Activated naive CD4-positive, alpha-beta T cell treated with anti-CD3 and anti-CD28 coated beads for 36 hours (primary cell): ENCODE measurements around the gene RBBP6. TPM values are rescaled to one million over a fixed set of nuclear protein-coding genes. Genes with fewer than 3 reads are reported as not detected.
A peak's percentile ranks its signal among the peaks of the same experiment; 100 is the strongest.

ENCODE experiments used
- CTCF ChIA-PET: fragments of 350-600 bp; sonication (Branson Sonifier 250); formaldehyde crosslinking; loops from one replicate; lab custom pipeline; 2021; ENCODE audit warnings: antibody characterized with exemption; lab: Charles Lee
- DNase-seq: peaks from one replicate; pipeline ENCODE4 v3.0.0-alpha.2; 2020
- H3K27ac Mint-ChIP-seq: one replicate; pipeline ENCODE4 v1.8.0; 2021; ENCODE audit warnings: mild to moderate bottlenecking, mixed read lengths
- H3K27me3 Mint-ChIP-seq: one replicate; pipeline ENCODE4 v1.8.0; 2021; ENCODE audit warnings: low read depth, mixed read lengths
- H3K36me3 Mint-ChIP-seq: one replicate; pipeline ENCODE4 v1.8.0; 2021; ENCODE audit warnings: low read depth, mixed read lengths
- H3K4me1 Mint-ChIP-seq: one replicate; pipeline ENCODE4 v1.8.0; 2021; ENCODE audit warnings: low read depth, mixed read lengths
- H3K4me3 Mint-ChIP-seq: one replicate; pipeline ENCODE4 v1.8.0; 2021; ENCODE audit warnings: mild to moderate bottlenecking, moderate library complexity, mixed read lengths
- H3K9me3 Mint-ChIP-seq: one replicate; pipeline ENCODE4 v1.8.0; 2021; ENCODE audit warnings: mixed read lengths
- intact Hi-C: fragments of 100-400 bp; cut with micrococcal nuclease; formaldehyde crosslinking; loops from one replicate; pipeline ENCODE4 v1.15.1; 2023
- total RNA-seq, 2 experiments: library from RNA; stranded (reverse); gene quantifications; one replicate each; pipeline ENCODE4 v1.2.3, GENCODE V29; 2021

Gene RBBP6
- total RNA-seq, 2 experiments from 2014 or later = 64.4 to 65.0 TPM

- Mint-ChIP-seq H3K27ac (no peak overlapping the region), H3K4me1 (no peaks in the 10 kb centered on the region), H3K27me3 (no peaks in the 10 kb centered on the region), H3K36me3 (no peaks in the 10 kb centered on the region), H3K9me3 (no peaks in the 10 kb centered on the region), H3K4me3 (no peak overlapping the region)
- no peak for DNase-seq
- intact Hi-C loops = loop anchor here (10.0 kb wide), 2 partner anchors 104 to 434 kb away; no protein-coding TSS in a partner anchor
- CTCF ChIA-PET = interaction anchor here (1.6 kb wide), 1 partner anchor 466 kb away, joined by 4 read pairs; no protein-coding TSS in a partner anchor
Measured at GRCh38 chr16:24508614-24509013, 30.8 kb upstream of the RBBP6 start.

DNA sequence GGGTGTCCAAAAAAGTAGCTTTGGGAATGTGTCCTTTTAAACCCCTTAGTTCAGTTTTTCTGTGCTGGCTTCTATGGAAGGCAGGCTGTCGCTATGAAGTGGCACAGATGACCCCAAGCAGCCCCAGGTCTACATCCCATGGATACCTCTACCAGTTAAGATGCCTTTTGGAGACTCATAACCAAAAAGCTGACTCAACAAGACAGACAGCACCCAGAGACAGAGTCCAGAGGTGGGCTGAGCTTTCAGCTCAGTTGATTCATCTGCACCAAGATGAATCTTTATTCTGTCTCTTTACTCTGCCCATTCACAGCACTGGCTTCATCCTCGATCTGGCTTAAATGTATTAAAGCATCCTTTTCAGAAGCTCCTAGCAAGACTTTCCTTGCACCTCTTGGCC is 29.8 kb upstream of the RBBP6 start:
- H3K36me3 Mint-ChIP-seq = no peaks in the 10 kb centered on the region
- H3K4me1 Mint-ChIP-seq = no peaks in the 10 kb centered on the region
- DNase-seq = no peak
- H3K27ac Mint-ChIP-seq = no peak overlapping the region
- no peaks in the 10 kb centered on the region for H3K9me3 Mint-ChIP-seq
- no peak overlapping the region for H3K4me3 Mint-ChIP-seq
- no peaks in the 10 kb centered on the region for H3K27me3 Mint-ChIP-seq
- intact Hi-C loops = loop anchor here (10.0 kb wide), 2 partner anchors 105 to 435 kb away; no protein-coding TSS in a partner anchor
- CTCF ChIA-PET = interaction anchor here (0.6 kb wide), 1 partner anchor 13 kb away, joined by 3 read pairs; no protein-coding TSS in a partner anchor

GRCh38 chr16:24511174-24511573 is 28.2 kb upstream of the RBBP6 start:
- intact Hi-C loops = loop anchor here (10.0 kb wide), 1 partner anchor 714 kb away; no protein-coding TSS in a partner anchor

DNA sequence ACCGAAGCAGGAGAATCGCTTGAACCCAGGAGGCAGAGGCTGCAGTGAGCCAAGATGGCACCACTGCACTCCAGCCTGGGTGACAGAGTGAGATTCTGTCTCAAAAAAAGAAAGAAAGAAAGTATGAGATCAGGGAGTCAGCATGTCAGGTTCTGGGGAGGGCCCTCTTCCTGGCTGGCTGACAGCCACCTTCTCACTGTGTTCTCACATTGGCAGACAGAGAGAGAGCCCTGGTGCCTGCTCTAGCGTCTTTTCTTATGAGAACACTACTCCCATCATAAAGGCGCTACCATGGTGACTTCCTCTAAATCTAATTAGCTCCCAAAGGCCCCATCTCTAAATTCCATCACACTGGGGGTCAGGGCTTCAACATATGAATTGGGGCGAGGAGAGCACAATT is 27.6 kb upstream of the RBBP6 start:
- no peaks in the 10 kb centered on the region for H3K9me3 Mint-ChIP-seq
- no peak for DNase-seq
- no peak overlapping the region for H3K4me3 Mint-ChIP-seq
- H3K4me1 Mint-ChIP-seq = peaks cover under 1% of the 10 kb centered on the region
- CTCF ChIA-PET = interaction anchor here (0.6 kb wide), 1 partner anchor 139 kb away, joined by 3 read pairs; no protein-coding TSS in a partner anchor
- H3K36me3 Mint-ChIP-seq = no peaks in the 10 kb centered on the region
- no peak overlapping the region for H3K27ac Mint-ChIP-seq
- H3K27me3 Mint-ChIP-seq = no peaks in the 10 kb centered on the region
- intact Hi-C loops = loop anchor here (10.0 kb wide), 1 partner anchor 713 kb away; no protein-coding TSS in a partner anchor

More at GRCh38 chr16:24511174-24511573, 28.2 kb upstream of the RBBP6 start:
- no peaks in the 10 kb centered on the region for H3K27me3 Mint-ChIP-seq
- H3K4me3 Mint-ChIP-seq = no peak overlapping the region
- H3K27ac Mint-ChIP-seq = no peak overlapping the region
- no peaks in the 10 kb centered on the region for H3K9me3 Mint-ChIP-seq
- no peaks in the 10 kb centered on the region for H3K4me1 Mint-ChIP-seq
- no peak for DNase-seq
- H3K36me3 Mint-ChIP-seq = no peaks in the 10 kb centered on the region
- CTCF ChIA-PET = no interaction called here

- DNase-seq = no peak
- intact Hi-C loops = loop anchor here (10.0 kb wide), 1 partner anchor 711 kb away; no protein-coding TSS in a partner anchor
- CTCF ChIA-PET = interaction anchor here (0.7 to 4.2 kb wide), 5 partner anchors 10 to 471 kb away, joined by 3 to 20 read pairs (median 5); no protein-coding TSS in a partner anchor
- Mint-ChIP-seq H3K36me3 (no peaks in the 10 kb centered on the region), H3K27me3 (no peaks in the 10 kb centered on the region), H3K9me3 (no peaks in the 10 kb centered on the region), H3K27ac (no peak overlapping the region), H3K4me1 (peaks cover 4% of the 10 kb centered on the region), H3K4me3 (no peak overlapping the region)
Measured at GRCh38 chr16:24514096-24514495, 25.3 kb upstream of the RBBP6 start.

- H3K27ac Mint-ChIP-seq = no peak overlapping the region
- no peaks in the 10 kb centered on the region for H3K9me3 Mint-ChIP-seq
- H3K27me3 Mint-ChIP-seq = no peaks in the 10 kb centered on the region
- intact Hi-C loops = loop anchor here (5.0 to 10.0 kb wide), 2 partner anchors 392 to 710 kb away; no protein-coding TSS in a partner anchor
- no peak overlapping the region for H3K4me3 Mint-ChIP-seq
- CTCF ChIA-PET = interaction anchor here (0.5 to 4.2 kb wide), 11 partner anchors 11 to 638 kb away, joined by 3 to 20 read pairs (median 4); no protein-coding TSS in a partner anchor
- peaks cover 4% of the 10 kb centered on the region for H3K4me1 Mint-ChIP-seq
- no peak for DNase-seq
- no peaks in the 10 kb centered on the region for H3K36me3 Mint-ChIP-seq
Measured at GRCh38 chr16:24515186-24515585, 24.2 kb upstream of the RBBP6 start.

GRCh38 chr16:24516900-24517669 is 22.3 kb upstream of the RBBP6 start:
- Mint-ChIP-seq H3K4me1 (peaks cover 4% of the 10 kb centered on the region), H3K27me3 (no peaks in the 10 kb centered on the region), H3K9me3 (no peaks in the 10 kb centered on the region), H3K27ac (peak overlapping the region; percentile 36), H3K4me3 (peak overlapping the region; percentile 46), H3K36me3 (no peaks in the 10 kb centered on the region)
- intact Hi-C loops = loop anchor here (1.0 to 10.0 kb wide), 3 partner anchors 172 to 708 kb away; no protein-coding TSS in a partner anchor
- peak; percentile 91 for DNase-seq
- CTCF ChIA-PET = interaction anchor here (0.6 to 4.2 kb wide), 19 partner anchors 8 to 620 kb away, joined by 3 to 20 read pairs (median 3); partner anchors contain the start of gene RBBP6

- H3K9me3 Mint-ChIP-seq = no peaks in the 10 kb centered on the region
- CTCF ChIA-PET = no interaction called here
- H3K4me1 Mint-ChIP-seq = peaks cover 4% of the 10 kb centered on the region
- H3K27ac Mint-ChIP-seq = no peak overlapping the region
- H3K4me3 Mint-ChIP-seq = no peak overlapping the region
- intact Hi-C loops = loop anchor here (5.0 to 10.0 kb wide), 2 partner anchors 389 to 706 kb away; no protein-coding TSS in a partner anchor
- DNase-seq = no peak
- no peaks in the 10 kb centered on the region for H3K36me3 Mint-ChIP-seq
- H3K27me3 Mint-ChIP-seq = no peaks in the 10 kb centered on the region
Measured at GRCh38 chr16:24518498-24518897, 20.9 kb upstream of the RBBP6 start.

DNA sequence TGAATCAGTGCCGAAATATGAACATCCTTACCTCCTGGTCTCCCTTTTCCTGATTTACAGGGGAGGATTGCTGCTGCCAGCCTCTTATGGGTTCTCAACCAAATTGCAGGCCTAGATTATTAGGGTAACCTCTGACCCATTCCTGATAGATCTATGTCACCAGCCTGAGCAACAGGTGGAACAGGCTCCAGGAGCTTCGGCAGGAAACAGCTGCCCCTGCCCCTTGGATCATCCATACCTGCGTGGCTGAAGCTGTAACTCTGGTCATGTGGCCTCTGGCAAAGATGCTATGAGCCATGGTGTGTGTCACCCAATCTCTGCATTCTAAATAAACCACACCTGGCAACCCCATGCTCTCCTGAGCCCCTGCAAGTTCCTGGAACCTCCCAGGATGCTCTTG is 18.4 kb upstream of the RBBP6 start:
- Mint-ChIP-seq H3K27me3 (no peaks in the 10 kb centered on the region), H3K36me3 (no peaks in the 10 kb centered on the region), H3K27ac (no peak overlapping the region), H3K4me3 (no peak overlapping the region), H3K4me1 (peaks cover 4% of the 10 kb centered on the region), H3K9me3 (no peaks in the 10 kb centered on the region)
- intact Hi-C loops = no loop called here
- DNase-seq = no peak
- CTCF ChIA-PET = interaction anchor here (0.6 to 0.7 kb wide), 2 partner anchors 120 to 704 kb away, joined by 3 to 4 read pairs; no protein-coding TSS in a partner anchor

- H3K27me3 Mint-ChIP-seq = no peaks in the 10 kb centered on the region
- DNase-seq = no peak
- H3K36me3 Mint-ChIP-seq = no peaks in the 10 kb centered on the region
- H3K27ac Mint-ChIP-seq = no peak overlapping the region
- H3K9me3 Mint-ChIP-seq = no peaks in the 10 kb centered on the region
- no peak overlapping the region for H3K4me3 Mint-ChIP-seq
- intact Hi-C loops = no loop called here
- no peaks in the 10 kb centered on the region for H3K4me1 Mint-ChIP-seq
- CTCF ChIA-PET = interaction anchor here (0.6 kb wide), 1 partner anchor 14 kb away, joined by 3 read pairs; no protein-coding TSS in a partner anchor
Measured at GRCh38 chr16:24522751-24523150, 16.6 kb upstream of the RBBP6 start.

- H3K4me1 Mint-ChIP-seq = no peaks in the 10 kb centered on the region
- H3K4me3 Mint-ChIP-seq = no peak overlapping the region
- CTCF ChIA-PET = no interaction called here
- no peaks in the 10 kb centered on the region for H3K36me3 Mint-ChIP-seq
- intact Hi-C loops = no loop called here
- H3K27ac Mint-ChIP-seq = no peak overlapping the region
- H3K9me3 Mint-ChIP-seq = no peaks in the 10 kb centered on the region
- DNase-seq = no peak
- H3K27me3 Mint-ChIP-seq = no peaks in the 10 kb centered on the region
Measured at GRCh38 chr16:24523569-24523968, 15.8 kb upstream of the RBBP6 start.
